Subcutaneous adipose tissue (tissue), 4 donors: ENCODE measurements around the gene S1PR3. TPM values are rescaled to one million over a fixed set of nuclear protein-coding genes. Genes with fewer than 3 reads are reported as not detected.

Source experiments
- CTCF ChIP-seq: fragments of 450-650 bp; IDR thresholded peaks from one replicate; pipeline ENCODE4 v1.5.1; 2016; ENCODE audit warnings: low read depth, mild to moderate bottlenecking, control low read depth, antibody characterized with exemption, moderate library complexity
- total RNA-seq, 4 donors: library from RNA; depleted of rRNA; stranded (reverse); fragments of >200 nt; gene quantifications; one replicate each; pipeline ENCODE4 v1.1.0, GENCODE V29; 2016

The S1PR3 gene
- total RNA-seq, 4 donors from 2014 or later, result 6.2 to 22.1 (median 15.3) TPM

- TF ChIP-seq CTCF, result no peak
Observed at GRCh38 chr9:89010526-89011111, 19.4 kb downstream of the S1PR3 start.

GRCh38 chr9:89011683-89012082 is 20.4 kb downstream of the S1PR3 start:
- TF ChIP-seq CTCF, result no peak

- no peak for TF ChIP-seq CTCF
Observed at GRCh38 chr9:89012294-89013042, 21.2 kb downstream of the S1PR3 start.

DNA sequence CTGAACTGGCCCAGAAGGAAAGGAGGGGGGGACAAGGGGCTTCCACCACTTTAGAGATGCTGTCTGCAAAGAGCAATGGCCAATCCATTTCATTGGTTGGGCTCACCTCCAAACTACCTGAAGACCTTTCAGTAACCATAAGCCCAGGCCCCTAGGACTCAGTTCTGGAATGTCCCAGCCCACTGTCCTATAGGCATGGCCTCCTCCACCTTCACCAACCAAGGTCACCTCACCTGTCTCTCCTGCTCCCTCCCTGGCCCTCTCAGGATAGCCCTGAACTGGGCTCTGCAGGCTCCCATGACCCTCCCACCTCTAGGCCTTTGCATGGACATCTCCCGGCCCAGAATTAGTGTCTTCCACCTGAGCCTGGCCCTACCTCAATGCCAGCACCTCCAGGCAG is 22.4 kb downstream of the S1PR3 start:
- TF ChIP-seq CTCF, result no peak

DNA sequence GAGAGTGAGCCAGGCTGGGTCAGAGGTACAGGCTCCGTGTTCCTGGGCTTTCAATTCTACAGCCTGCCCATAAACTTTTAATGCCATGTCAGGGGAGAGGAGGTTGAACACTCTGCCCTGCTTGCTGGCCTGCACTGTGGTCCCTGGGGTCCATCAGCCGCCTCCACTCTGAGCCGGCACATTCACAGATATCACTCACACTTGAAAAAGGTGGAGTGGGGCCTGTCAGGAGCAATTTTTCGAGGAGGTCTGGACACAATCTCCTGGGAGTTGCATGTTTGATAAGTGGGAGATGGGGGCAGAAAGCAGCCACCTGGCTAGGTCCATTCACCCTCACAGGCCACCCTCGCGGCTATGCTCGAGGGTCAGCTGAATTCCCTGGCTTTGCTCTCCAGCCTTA is 22.9 kb downstream of the S1PR3 start:
- TF ChIP-seq CTCF, result no peak

- TF ChIP-seq CTCF, result no peak
Observed at GRCh38 chr9:89015336-89015735, 24.1 kb downstream of the S1PR3 start.

- no peak for TF ChIP-seq CTCF
Observed at GRCh38 chr9:89020754-89021153, 29.5 kb downstream of the S1PR3 start.
